Superior temporal gyrus (tissue), 1 donor: Measurements from ENCODE around the gene CTRL.

Experiments used
- DNase-seq: peaks from one replicate; pipeline ENCODE4 v3.0.0-alpha.2; 2016; ENCODE audit errors: extremely low spot score

The CTRL gene

DNA sequence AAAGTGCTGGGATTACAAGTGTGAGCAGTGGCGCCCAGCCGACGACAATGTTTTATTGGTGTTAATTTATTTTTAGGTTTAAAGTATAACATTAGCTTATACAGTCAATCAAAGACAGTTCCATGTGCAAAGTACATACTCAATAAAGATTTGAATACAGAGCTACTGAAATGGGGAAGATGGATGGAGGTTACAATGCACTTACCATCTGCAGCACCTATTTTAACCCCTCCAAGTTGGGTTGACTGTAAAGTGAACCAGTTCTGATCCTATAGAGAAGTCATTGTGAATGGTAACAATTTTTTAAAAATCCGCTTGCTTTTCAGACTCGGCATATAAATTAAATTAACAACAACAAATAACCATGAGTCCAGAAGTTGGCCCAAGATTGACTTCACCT is 39.3 kb downstream of the CTRL start:
- no peak for DNase-seq

DNA sequence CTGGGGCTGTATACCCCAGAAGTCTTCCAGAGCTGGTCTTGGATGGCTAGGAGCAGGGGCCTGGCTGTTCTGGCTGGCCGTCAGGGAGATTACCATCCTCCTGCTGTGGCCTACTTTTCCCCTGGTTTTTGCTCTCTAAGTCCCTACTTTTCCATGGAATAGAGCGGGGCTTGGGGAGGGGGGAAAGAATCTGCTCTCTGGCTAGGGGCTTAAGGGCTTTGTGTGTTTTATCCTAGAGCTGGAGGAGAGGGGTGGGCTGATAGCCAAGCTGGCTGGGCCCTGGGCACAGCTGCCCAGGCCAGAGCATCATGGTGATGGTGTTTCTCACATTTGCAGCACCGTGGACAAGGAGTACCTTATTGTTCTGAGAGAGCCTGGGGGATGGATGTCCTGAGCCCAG is 43.3 kb downstream of the CTRL start:
- no peak for DNase-seq

- DNase-seq, result no peak
Observed at GRCh38 chr16:67886387-67886786, 45.3 kb downstream of the CTRL start.

GRCh38 chr16:67885976-67886375 is 45.7 kb downstream of the CTRL start:
- DNase-seq, result no peak

- no peak for DNase-seq
Observed at GRCh38 chr16:67885545-67885944, 46.1 kb downstream of the CTRL start.

- DNase-seq, result peak; percentile 94
Observed at GRCh38 chr16:67884684-67885083, 47.0 kb downstream of the CTRL start, which contains the start of gene NRN1L. NRN1L (plus strand) TSS chr16:67884885; CDS start chr16:67884904, 19 bp downstream.

- DNase-seq, result peak; percentile 50
Observed at GRCh38 chr16:67883872-67884261, 47.8 kb downstream of the CTRL start.

- DNase-seq, result no peak
Observed at GRCh38 chr16:67883146-67883871, 48.4 kb downstream of the CTRL start.

GRCh38 chr16:67882374-67883145 is 49.1 kb downstream of the CTRL start:
- peak; percentile 94 for DNase-seq

DNA sequence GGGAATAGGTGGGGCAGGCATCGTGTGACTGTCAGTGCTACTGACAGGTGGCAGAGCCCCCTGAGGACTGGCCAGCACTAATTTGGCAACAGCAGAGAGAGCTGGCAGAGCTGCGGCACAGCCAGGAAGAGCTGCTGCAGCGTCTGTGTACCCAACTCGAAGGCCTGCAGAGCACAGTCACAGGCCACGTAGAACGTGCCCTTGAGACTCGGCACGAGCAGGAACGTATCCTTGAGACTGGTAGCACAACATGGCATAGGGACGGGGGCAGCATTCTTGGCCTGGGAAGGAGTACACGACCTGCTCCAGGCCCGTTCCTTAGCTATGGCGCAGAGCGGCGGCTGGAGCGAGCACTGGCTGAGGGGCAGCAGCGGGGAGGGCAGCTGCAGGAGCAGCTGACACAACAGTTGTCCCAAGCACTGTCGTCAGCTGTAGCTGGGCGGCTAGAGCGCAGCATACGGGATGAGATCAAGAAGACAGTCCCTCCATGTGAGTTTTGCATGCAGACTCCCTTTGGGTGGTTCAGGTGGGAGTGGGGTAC is 50.0 kb downstream of the CTRL start:
- peak; percentile 77 for DNase-seq

DNA sequence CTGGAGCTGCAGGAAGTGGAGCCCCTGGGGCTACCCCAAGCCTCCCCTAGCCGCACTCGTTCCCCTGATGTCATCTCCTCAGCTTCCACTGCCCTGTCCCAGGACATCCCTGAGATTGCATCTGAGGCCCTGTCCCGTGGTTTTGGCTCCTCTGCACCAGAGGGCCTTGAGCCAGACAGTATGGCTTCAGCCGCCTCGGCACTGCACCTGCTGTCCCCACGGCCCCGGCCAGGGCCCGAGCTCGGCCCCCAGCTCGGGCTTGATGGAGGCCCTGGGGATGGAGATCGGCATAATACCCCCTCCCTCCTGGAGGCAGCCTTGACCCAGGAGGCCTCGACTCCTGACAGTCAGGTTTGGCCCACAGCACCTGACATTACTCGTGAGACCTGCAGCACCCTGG is 51.1 kb downstream of the CTRL start:
- DNase-seq, result no peak

- DNase-seq, result no peak
Observed at GRCh38 chr16:67879936-67880335, 51.7 kb downstream of the CTRL start.
